HG02798 (cell line): Measurements from ENCODE around the gene IL10RA.
A peak's percentile ranks its signal among the peaks of the same experiment; 100 is the strongest.
"Not testable (repeated sequence)": the region's sequence is repeated elsewhere in the genome, so short reads cannot be mapped to it uniquely, and the experiment has no call there.

Experiments used
- ATAC-seq: cut with Tn5 transposase; IDR thresholded peaks from one replicate; pipeline ENCODE4 v1.9.1; 2021; ENCODE audit warnings: mild to moderate bottlenecking; ENCODE audit not compliant: unreplicated experiment, poor library complexity

The IL10RA gene

DNA sequence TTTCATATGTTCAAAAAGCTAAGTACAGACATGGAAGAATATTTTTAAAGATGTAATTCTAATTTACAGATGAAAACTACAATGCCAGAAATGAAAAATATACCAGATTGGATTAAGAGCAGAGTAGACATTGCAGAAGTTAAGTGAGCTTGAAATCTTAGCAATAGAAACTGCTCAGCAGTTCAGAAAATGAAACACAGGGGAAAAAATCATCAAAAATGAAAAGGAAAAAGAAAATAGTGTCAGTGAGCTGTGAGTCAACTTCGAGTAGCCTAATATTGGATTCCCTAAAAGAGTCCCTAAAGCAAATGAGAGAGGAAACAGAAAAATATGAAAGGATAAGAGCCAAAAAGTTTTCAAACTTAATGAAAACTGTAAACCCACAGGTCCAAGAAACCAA is 25.8 kb upstream of the IL10RA start:
- no peak for ATAC-seq

DNA sequence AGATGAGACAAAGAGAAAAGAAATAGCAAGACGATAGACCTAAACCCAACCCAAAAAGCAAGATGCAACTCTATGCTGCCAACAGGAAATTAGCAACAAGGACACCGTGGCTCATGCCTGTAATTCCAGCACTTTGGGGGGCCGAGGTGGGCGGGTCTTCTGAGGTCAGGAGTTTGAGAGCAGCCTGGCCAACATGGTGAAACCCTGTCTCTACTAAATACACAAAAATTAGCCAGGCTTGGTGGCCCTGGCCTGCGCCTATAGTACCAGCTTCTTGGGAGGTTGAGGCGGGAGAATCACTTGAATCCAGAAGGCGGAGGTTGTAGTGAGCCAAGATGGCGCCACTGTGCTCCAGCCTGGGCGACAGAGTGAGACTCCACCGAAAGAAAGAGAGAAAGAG is 24.3 kb upstream of the IL10RA start:
- ATAC-seq = no peak

DNA sequence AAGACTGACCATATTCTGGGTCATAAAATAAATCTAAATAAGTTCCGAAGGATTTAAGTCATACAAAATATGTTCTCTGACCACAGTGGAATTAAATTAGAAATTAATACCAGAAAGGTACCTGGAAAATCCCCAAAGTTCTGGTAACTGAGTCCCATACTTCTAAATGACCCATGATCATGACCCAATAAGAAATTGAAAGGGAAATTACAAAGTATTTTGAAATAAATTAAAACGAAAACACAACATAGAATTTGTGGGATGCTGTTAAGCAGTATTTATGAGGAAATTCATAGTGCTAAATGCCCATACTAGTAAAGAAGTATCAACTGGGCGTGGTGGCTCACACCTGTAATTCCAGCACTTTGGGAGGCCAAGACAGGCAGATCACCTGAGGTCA is 23.4 kb upstream of the IL10RA start:
- ATAC-seq = no peak

DNA sequence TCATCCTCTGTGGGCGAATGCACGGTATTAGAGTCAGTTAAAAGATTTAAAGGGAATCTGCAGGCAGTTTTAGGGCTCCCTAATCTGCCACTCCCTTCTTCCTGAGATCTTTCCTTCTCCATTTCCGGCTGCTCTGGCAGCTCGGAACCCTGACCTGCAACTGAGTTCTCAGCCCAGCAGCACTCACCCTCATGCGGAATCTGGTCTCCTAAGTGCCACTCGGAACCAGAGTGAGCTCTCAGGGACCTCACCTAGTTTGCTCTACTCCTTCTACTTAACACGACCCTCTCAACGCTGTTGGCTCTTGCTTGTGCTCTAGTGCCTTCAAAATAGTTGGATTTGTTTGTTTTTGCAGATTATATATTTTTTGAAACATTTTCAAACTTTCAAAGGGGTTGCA is 19.3 kb upstream of the IL10RA start:
- ATAC-seq = no peak

DNA sequence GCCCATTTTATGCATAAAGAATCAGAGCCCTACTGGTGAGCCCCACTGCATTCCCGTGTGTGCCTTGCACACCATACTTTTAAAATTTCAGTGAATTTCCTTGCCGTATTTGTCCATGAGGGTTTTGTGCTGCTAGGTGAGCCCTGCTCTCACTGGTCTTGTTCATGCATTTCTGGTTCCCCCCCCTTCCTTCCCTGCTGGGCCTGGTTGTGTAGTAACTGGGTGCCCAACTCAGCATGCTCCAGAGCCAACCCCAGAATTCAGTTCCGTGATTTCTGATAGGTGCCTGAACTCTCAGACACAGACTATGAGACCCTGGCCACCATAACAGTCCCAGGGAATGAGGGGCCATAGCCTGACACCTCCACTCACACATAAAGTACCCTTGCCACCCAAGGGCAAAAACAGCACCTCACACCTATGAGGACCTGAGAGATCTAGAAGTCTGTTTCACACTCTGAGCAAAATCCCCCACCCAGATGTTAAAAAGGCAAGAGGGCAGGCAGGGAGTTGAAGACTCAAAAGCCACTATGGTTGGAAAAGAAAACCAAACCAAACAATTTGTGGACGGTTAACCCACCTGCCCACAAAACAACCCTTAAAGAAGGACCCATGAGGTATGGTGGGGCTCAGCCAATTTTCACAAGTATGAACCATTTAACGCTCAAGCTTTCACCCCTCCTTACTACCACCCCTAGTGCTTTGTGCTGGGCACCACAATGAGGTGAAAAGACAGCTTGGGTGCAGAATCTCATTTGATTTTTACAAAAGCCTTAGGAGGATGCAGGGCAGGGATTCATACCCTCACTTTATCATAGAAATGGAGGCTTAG is 16.8 kb upstream of the IL10RA start:
- ATAC-seq = no peak

DNA sequence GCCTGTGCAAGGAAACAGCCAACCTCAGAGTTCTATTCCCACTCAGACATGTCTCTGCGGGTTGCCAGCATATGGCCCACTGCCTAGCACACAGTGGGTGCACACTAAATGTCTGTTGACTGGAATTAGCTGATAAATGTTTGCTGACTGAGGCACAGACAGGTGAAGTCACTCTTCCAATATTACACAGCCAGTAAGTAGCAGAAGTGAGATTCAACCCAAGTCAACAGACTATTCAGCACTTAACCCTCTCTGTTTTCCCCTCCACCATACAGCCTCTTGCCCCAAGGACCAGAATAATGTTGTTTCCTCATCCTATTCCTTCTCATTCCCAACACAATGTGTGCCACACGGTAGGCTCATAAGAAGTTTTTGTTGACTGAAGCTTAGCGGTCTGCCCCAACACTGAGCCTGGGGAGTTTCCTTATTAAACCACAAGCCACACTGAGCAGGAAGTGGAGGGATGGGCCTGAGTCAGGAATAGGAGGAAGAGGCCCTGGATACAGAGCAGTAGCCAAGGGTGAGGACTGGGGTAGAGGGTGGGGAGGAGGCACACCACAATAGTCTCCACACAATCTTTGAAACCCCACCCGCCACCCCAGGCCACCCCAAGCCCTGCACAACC is 15.7 kb upstream of the IL10RA start:
- ATAC-seq = no peak

DNA sequence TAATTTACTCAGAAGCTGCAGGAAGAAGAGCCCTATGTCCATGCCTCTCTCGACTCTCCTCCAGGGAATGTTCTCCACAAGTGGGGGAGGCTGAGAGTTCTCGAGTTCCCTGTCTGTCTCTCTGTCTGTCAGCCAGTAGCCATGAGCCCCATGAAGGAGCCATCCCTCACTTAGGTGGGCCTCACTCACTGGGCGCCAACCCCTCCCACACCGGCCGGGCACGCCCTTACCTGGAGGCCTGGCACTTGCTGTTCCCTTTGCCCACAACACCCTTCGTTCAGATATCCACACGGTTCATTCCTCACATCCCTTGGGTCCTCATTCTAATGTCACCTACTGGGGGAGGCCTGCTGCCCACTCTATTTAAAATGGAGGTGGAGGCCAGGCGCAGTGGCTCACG is 14.2 kb upstream of the IL10RA start:
- ATAC-seq = no peak

DNA sequence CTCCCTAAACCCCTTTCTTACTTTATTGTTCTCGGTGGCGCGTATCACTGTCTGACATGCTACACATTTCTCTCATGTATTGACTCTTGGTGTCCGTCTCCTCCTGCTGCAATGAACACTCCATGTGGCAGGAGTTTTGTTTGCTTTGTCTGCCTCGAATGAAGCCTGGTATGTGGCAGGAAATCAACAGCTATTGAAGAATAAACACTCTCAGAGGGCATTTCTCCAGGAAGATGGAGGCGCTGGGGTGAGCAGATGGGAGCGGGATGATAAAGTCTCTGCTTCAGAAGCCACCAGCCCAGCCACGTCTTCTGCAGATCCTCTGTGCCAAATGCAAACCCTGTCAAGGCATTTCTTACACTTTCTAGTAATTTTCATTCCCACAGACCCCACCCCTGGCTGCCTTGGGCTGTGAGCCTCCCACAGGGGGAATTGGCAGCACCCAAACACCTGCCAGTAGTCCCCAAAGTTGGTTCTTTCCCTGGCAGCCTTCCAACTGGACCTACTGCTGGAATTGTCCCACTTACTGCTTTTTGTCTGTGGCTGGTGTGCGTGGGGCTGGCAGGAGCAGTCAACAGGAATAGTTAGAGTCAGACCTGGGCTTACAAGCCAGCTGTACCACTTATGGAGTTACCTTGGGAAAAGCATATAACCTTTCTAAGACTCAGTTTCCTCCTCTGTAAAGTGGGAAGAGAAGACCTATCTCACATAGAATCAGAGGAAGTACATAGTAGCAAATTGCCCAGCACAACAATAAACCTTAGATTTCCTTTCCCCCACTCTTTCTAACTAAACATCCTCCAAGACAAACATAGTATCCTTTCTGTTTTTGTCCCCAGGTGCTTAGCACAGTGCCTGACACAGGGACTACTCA is 13.3 kb upstream of the IL10RA start:
- ATAC-seq = no peak

DNA sequence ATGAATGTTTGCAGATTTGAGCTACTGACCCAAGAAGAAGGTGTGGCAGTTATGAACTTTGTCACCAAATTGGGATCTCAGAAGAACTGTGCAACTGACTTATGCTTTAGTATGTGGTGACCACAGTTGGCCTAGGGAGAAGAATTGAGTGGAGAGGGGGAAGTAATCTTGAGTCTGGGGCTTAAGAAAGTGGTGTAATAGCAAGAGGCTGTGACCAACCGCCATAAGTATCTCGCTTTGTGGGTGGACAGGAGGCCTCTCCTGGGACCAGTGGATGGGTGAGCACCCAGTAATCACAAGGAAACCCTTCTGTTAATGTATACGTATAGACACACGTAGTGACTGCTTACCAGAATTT is 12.7 kb upstream of the IL10RA start:
- no peak for ATAC-seq

DNA sequence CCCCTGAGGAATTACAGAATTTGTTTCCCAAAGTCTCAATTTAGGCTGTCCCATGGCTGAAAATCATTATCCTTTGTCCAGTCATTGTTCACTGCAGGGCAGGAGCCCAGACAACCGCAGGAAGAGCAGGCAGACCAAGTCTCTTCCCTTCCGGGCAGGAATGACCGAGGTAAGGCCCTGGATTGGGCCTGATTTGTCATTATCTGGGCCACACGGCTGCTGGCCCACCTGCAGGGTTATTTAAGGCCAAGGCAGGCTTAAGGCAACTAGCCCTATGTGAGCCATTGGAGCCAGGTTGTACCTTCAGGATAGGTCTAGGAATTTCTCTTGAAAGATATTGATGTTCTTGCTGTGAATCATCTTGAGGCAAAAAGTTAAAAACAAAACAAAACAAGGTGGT is 9.7 kb upstream of the IL10RA start:
- no peak for ATAC-seq

DNA sequence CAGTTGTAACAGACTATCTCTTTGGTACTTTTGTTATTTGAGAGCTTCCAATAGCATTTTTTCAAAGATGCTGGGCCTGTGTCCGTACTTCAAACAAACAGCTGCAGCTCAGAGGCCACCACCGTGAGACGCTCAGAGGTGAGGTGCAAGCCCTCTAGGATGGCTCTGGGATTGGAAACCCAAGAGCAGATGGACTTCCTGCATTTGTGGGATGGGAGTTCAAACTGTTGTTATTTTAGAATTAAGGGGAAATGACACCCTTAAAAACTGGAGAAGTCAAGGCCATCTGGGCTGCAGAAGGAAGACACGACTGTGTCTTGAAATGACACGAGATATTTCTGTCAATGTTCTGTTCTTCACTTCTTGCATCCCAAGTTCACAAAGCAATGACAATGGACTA is 9.2 kb upstream of the IL10RA start:
- ATAC-seq = no peak

DNA sequence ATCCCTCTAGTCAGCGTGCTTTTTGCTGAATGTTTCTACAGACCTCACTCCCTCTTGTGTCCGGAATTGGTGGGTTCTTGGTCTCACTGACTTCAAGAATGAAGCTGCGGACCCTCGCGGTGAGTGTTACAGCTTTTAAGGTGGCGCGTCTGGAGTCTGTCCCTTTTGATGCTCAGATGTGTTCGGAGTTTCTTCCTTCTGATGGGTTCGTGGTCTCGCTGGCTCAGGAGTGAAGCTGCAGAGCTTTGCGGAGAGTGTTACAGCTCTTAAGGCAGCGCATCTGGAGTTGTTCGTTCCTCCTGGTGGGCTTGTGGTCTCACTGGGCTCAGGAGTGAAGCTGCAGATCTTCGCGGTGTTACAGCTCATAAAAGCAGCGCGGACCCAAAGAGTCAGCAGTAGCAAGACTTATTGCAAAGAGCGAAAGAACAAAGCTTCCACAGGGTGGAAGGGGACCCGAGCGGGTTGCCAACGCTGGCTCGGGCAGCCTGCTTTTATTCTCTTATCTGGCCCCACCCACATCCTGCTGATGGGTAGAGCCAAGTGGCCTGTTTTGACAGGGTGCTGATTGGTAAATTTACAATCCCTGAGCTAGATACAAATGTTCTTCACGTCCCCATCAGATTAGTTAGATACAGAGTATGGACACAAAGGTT is 8.5 kb upstream of the IL10RA start:
- not testable (repeated sequence) for ATAC-seq

DNA sequence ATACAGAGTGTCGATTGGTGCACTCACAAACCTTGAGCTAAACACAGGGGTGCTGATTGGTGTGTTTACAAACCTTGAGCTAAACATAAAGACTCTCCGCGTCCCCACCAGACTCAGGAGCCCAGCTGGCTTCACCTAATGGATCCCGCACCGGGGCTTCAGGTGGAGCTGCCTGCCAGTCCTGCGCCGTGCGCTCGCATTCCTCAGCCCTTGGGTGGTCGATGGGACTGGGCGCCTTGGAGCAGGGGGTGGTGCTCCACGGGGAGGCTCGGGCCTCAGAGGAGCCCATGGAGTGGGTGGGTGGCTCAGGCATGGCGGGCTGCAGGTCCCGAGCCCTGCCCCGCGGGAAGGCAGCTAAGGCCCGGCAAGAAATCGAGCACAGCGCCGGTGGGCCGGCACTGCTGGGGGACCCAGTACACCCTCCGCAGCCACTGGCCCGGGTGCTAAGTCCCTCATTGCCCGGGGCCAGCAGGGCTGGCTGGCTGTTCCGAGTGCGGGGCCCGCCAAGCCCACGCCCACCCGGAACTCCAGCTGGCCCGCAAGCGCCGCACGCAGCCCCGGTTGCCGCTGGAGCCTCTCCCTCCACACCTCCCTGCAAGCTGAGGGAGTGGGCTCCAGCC is 7.8 kb upstream of the IL10RA start:
- ATAC-seq = not testable (repeated sequence)

DNA sequence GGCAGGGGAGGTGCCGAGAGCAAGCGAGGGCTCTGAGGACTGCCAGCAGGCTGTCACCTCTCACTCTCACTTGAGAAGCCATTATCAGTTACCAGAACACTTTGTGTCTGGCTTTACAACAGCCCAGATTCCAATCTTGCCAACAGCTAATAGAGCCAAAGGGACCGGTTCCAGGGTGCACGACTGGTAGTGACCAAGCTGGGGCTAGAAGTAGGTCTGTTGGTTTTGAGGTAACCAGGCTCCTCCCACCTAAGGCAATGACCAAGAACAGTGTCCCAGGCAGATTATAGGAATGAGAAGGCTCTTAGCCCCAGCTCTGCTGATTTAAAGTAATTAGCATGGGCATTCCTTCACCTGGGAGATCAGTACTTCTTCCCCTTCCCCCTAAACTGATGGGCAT is 7.2 kb upstream of the IL10RA start:
- ATAC-seq = no peak

DNA sequence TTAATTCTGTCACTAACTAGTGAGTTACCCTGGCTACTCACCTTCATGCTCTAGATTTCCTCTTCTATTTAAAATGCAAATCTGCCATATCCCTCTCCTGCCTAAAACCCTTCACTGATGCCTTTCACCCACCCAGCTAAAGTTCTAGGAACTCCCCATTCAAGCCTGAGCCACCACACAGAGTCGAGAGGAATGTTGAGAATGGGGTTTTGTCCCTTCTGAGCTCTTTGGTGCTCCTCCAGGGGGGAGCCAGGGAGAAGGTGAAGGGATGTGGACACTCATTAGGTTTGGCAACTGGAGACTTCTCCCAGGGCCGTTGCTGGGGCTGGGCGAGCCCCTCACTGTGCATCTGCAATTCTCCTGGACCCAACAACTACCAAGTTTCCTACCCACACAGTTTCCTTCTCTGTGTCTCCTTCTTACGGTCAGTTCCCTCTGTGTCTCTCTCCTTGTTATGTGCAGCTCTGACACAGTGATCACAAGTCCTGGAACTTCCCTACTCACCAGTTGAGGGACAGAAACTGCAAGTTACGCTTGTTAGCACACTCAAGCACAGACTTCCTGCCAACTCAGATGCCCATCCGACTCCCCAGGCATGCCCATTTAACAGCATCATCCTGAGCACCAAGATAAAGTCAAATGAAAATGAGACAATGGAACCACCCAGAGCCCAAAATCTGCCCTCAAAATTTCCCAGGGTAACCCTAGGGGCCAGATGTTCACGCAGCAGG is 6.5 kb upstream of the IL10RA start:
- ATAC-seq = peak; percentile 53

DNA sequence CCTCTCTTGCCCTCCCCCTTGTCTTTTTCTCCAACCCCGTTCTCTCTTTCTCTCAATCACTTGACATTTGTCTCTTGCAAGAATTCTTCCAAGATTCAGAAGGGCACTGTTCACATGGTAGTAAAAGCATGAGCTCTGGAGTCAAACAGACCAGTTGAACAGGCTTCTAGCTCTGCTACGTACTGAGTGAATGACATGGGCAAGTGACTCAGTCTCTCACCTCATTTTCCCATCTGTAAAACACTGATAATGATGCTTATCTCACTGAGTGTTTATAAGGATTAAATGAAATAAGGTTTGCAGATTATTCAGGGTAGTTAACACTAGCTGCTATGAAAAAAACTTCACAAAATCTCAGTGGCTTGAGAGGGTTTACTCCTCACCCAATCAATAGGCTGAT is 5.9 kb upstream of the IL10RA start:
- ATAC-seq = no peak

DNA sequence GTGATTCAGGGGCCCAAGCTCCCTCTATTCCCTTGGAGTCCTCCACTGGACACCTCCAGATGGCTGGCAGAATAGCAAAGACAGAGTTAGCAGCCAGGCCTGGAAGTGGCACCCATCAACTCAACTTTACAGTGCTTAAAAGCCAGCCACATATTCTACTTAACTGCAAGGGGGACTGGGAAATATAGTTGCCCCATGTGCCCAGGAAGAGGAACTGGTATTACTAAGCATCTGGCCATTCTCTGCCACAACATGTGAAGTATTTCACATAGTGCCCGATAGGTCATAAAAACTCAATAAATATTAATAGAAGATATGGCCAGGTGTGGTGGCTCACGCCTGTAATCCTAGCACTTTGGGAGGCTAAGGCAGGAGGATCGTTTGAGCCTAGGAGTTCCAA is 5.5 kb upstream of the IL10RA start:
- ATAC-seq = no peak

DNA sequence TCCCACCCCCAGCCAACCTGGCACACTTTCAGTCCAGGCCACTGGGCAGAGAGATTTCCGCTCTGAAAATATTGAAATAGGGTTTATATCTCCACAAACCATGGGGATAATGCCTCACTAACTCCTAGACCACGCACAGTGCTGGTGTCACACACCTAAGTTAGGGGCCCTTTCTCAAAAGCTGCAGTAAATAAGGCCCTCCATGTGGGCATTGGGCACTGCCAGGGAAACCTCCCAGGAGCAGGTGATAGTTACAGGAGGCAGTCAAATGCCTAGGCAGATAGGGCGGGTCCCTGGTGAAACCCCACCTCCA is 3.1 kb upstream of the IL10RA start:
- no peak for ATAC-seq

DNA sequence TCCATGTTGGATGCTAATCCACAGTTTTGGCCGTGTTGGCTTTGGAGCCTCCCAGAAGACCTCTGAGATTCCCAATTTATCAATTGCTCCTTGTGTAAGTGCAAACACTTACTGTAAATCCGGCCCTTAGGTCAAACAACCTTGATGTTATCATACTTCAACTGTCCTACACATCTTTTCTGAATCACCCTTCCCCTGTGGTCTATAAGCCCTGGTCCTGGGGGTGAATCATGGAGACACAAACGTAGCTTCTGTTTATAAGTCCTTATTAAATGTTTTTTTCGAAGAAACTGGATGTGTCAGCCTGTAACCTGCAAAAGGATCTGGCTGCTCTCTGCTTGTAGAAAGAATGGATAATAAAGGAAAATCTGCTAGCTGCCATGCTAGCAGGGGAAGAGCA is 1.7 kb upstream of the IL10RA start:
- ATAC-seq = no peak
